IPS-18a (cell line): Measurements from ENCODE around the gene CCDC7.
"Not testable (repeated sequence)": the region's sequence is repeated elsewhere in the genome, so short reads cannot be mapped to it uniquely, and the experiment has no call there.

Experiments used
- H3K27ac ChIP-seq: one replicate; pipeline ENCODE4 v1.5.1; 2013; ENCODE audit warnings: low read length
- H3K27me3 ChIP-seq: one replicate; pipeline ENCODE4 v1.6.1; 2013; ENCODE audit warnings: mild to moderate bottlenecking, low read length; ENCODE audit not compliant: control insufficient read depth, insufficient read depth
- H3K36me3 ChIP-seq: one replicate; pipeline ENCODE4 v1.6.1; 2013; ENCODE audit warnings: low read depth, low read length; ENCODE audit not compliant: control insufficient read depth
- H3K4me1 ChIP-seq: one replicate; pipeline ENCODE4 v1.6.1; 2013; ENCODE audit warnings: low read depth, low read length; ENCODE audit not compliant: control insufficient read depth
- H3K4me3 ChIP-seq: one replicate; pipeline ENCODE4 v1.5.1; 2013; ENCODE audit warnings: low read length
- H3K9ac ChIP-seq: one replicate; pipeline ENCODE4 v1.6.1; 2013; ENCODE audit warnings: mild to moderate bottlenecking, low read length, moderate library complexity
- H3K9me3 ChIP-seq: one replicate; pipeline ENCODE4 v1.6.1; 2013; ENCODE audit warnings: low read depth, low read length; ENCODE audit not compliant: control insufficient read depth

CCDC7 gene

GRCh38 chr10:32459051-32459698 is 13.2 kb downstream of the CCDC7 start:
- Histone ChIP-seq H3K9ac (no peak overlapping the region), H3K27me3 (no peaks in the 10 kb centered on the region), H3K9me3 (no peaks in the 10 kb centered on the region), H3K4me1 (no peaks in the 10 kb centered on the region), H3K36me3 (no peaks in the 10 kb centered on the region), H3K27ac (no peak overlapping the region), H3K4me3 (no peak overlapping the region)

GRCh38 chr10:32461203-32461602 is 15.3 kb downstream of the CCDC7 start:
- H3K27ac ChIP-seq, result no peak overlapping the region
- no peak overlapping the region for H3K4me3 ChIP-seq
- H3K27me3 ChIP-seq, result no peaks in the 10 kb centered on the region

GRCh38 chr10:32471232-32471631 is 25.3 kb downstream of the CCDC7 start:
- Histone ChIP-seq H3K27ac (no peak overlapping the region), H3K4me1 (no peaks in the 10 kb centered on the region), H3K9ac (no peak overlapping the region), H3K4me3 (no peak overlapping the region), H3K9me3 (no peaks in the 10 kb centered on the region), H3K36me3 (no peaks in the 10 kb centered on the region), H3K27me3 (no peaks in the 10 kb centered on the region)

More at GRCh38 chr10:32461203-32461602, 15.3 kb downstream of the CCDC7 start:
- Histone ChIP-seq H3K9me3 (no peaks in the 10 kb centered on the region), H3K9ac (no peak overlapping the region), H3K4me1 (no peaks in the 10 kb centered on the region), H3K36me3 (no peaks in the 10 kb centered on the region)

- no peaks in the 10 kb centered on the region for H3K27me3 ChIP-seq
- H3K27ac ChIP-seq, result no peak overlapping the region
- no peaks in the 10 kb centered on the region for H3K4me1 ChIP-seq
- no peak overlapping the region for H3K9ac ChIP-seq
- H3K36me3 ChIP-seq, result no peaks in the 10 kb centered on the region
- H3K4me3 ChIP-seq, result no peak overlapping the region
- no peaks in the 10 kb centered on the region for H3K9me3 ChIP-seq
These were observed 31.6 kb downstream of the CCDC7 start for GRCh38 chr10:32477499-32477898.

GRCh38 chr10:32481606-32482005 is 35.7 kb downstream of the CCDC7 start:
- no peaks in the 10 kb centered on the region for H3K27me3 ChIP-seq
- H3K9ac ChIP-seq, result no peak overlapping the region
- H3K27ac ChIP-seq, result no peak overlapping the region
- H3K36me3 ChIP-seq, result no peaks in the 10 kb centered on the region
- no peak overlapping the region for H3K4me3 ChIP-seq
- no peaks in the 10 kb centered on the region for H3K4me1 ChIP-seq
- no peaks in the 10 kb centered on the region for H3K9me3 ChIP-seq

GRCh38 chr10:32483019-32483502 is 37.1 kb downstream of the CCDC7 start:
- not testable (repeated sequence) for H3K36me3 ChIP-seq, H3K27ac ChIP-seq, H3K4me3 ChIP-seq, H3K9me3 ChIP-seq, H3K4me1 ChIP-seq, H3K9ac ChIP-seq, H3K27me3 ChIP-seq

- H3K4me3 ChIP-seq, H3K9ac ChIP-seq, H3K4me1 ChIP-seq, H3K36me3 ChIP-seq, H3K27me3 ChIP-seq, H3K27ac ChIP-seq: not testable (repeated sequence)
- H3K9me3 ChIP-seq, result peaks cover 10% of the 10 kb centered on the region
These were observed 42.1 kb downstream of the CCDC7 start for GRCh38 chr10:32488038-32488437.

- no peaks in the 10 kb centered on the region for H3K36me3 ChIP-seq
- peaks cover 10% of the 10 kb centered on the region for H3K9me3 ChIP-seq
- no peak overlapping the region for H3K27ac ChIP-seq
- H3K4me3 ChIP-seq, result no peak overlapping the region
- H3K27me3 ChIP-seq, result no peaks in the 10 kb centered on the region
- no peak overlapping the region for H3K9ac ChIP-seq
- H3K4me1 ChIP-seq, result no peaks in the 10 kb centered on the region
These were observed 43.2 kb downstream of the CCDC7 start for GRCh38 chr10:32489158-32489557.

- no peak overlapping the region for H3K27ac ChIP-seq
- peaks cover 10% of the 10 kb centered on the region for H3K9me3 ChIP-seq
- no peaks in the 10 kb centered on the region for H3K4me1 ChIP-seq
- no peaks in the 10 kb centered on the region for H3K36me3 ChIP-seq
- no peak overlapping the region for H3K9ac ChIP-seq
- no peaks in the 10 kb centered on the region for H3K27me3 ChIP-seq
- H3K4me3 ChIP-seq, result no peak overlapping the region
These were observed 44.0 kb downstream of the CCDC7 start for GRCh38 chr10:32489901-32490300.

- H3K9me3 ChIP-seq, H3K27ac ChIP-seq: not testable (repeated sequence)
These were observed 48.6 kb downstream of the CCDC7 start for GRCh38 chr10:32494562-32494961.

GRCh38 chr10:32500136-32500535 is 54.2 kb downstream of the CCDC7 start:
- H3K36me3 ChIP-seq, H3K9me3 ChIP-seq, H3K4me3 ChIP-seq, H3K27me3 ChIP-seq, H3K4me1 ChIP-seq, H3K27ac ChIP-seq, H3K9ac ChIP-seq: not testable (repeated sequence)

More at GRCh38 chr10:32494562-32494961, 48.6 kb downstream of the CCDC7 start:
- not testable (repeated sequence) for H3K27me3 ChIP-seq, H3K36me3 ChIP-seq, H3K4me3 ChIP-seq, H3K4me1 ChIP-seq, H3K9ac ChIP-seq

- H3K9me3 ChIP-seq, result peaks cover 2% of the 10 kb centered on the region
- no peak overlapping the region for H3K27ac ChIP-seq
- no peaks in the 10 kb centered on the region for H3K4me1 ChIP-seq
- no peaks in the 10 kb centered on the region for H3K36me3 ChIP-seq
- no peaks in the 10 kb centered on the region for H3K27me3 ChIP-seq
- no peak overlapping the region for H3K4me3 ChIP-seq
- no peak overlapping the region for H3K9ac ChIP-seq
These were observed 56.0 kb downstream of the CCDC7 start for GRCh38 chr10:32501906-32502305.
